ENCODE results near the gene PRR23C. TPM values are rescaled to one million over a fixed set of nuclear protein-coding genes. Genes with fewer than 3 reads are reported as not detected.
"Not testable (repeated sequence)": the region's sequence is repeated elsewhere in the genome, so short reads cannot be mapped to it uniquely, and the experiment has no call there.

The PRR23C gene
- total RNA-seq, 1 donor from 2014 or later = not detected

- no peaks in the 10 kb centered on the region for H3K4me1 ChIP-seq
- intact Hi-C loops (cut with DNase I) = no loop called here
Measured at GRCh38 chr3:139043554-139044365, 932 bp downstream of the PRR23C start.

GRCh38 chr3:139037478-139037877 is 7.2 kb downstream of the PRR23C start:
- H3K4me1 ChIP-seq = no peaks in the 10 kb centered on the region
- no peak overlapping the region for H3K27ac ChIP-seq
- no peak for TF ChIP-seq POLR2AphosphoS5 (IDR thresholded peaks at IDR 0.05; ENCODE audit: insufficient read depth in 1 of 2, low read depth in 1 of 2)
- TF ChIP-seq POLR2A (IDR thresholded peaks at IDR 0.05) = no peak
- TF ChIP-seq CTCF (IDR thresholded peaks at IDR 0.05) = no peak
- DNase-seq (ENCODE audit: extremely low spot score in 2 of 2) = no peak
- intact Hi-C loops (cut with DNase I) = no loop called here
- H3K36me3 ChIP-seq = no peaks in the 10 kb centered on the region
- H3K27me3 ChIP-seq = no peaks in the 10 kb centered on the region
- no peaks in the 10 kb centered on the region for H3K9me3 ChIP-seq
- no peak overlapping the region for H3K4me3 ChIP-seq

More at GRCh38 chr3:139043554-139044365, 932 bp downstream of the PRR23C start:
- no peaks in the 10 kb centered on the region for H3K27me3 ChIP-seq
- TF ChIP-seq POLR2AphosphoS5 (IDR thresholded peaks at IDR 0.05; ENCODE audit: insufficient read depth in 1 of 2, low read depth in 1 of 2) (no peak), POLR2A (IDR thresholded peaks at IDR 0.05) (no peak), CTCF (IDR thresholded peaks at IDR 0.05) (no peak)
- H3K4me3 ChIP-seq = no peak overlapping the region
- no peak overlapping the region for H3K27ac ChIP-seq
- no peaks in the 10 kb centered on the region for H3K36me3 ChIP-seq
- no peaks in the 10 kb centered on the region for H3K9me3 ChIP-seq
- no peak for DNase-seq (ENCODE audit: extremely low spot score in 2 of 2)

GRCh38 chr3:139032326-139033002 is 12.2 kb downstream of the PRR23C start:
- Histone ChIP-seq H3K27me3 (no peaks in the 10 kb centered on the region), H3K4me3 (no peak overlapping the region), H3K36me3 (no peaks in the 10 kb centered on the region), H3K9me3 (no peaks in the 10 kb centered on the region), H3K27ac (no peak overlapping the region), H3K4me1 (no peaks in the 10 kb centered on the region)
- intact Hi-C loops (cut with DNase I) = no loop called here
- DNase-seq (ENCODE audit: extremely low spot score in 2 of 2) = no peak
- no peak for TF ChIP-seq POLR2A (IDR thresholded peaks at IDR 0.05)
- TF ChIP-seq CTCF (IDR thresholded peaks at IDR 0.05) = no peak
- TF ChIP-seq POLR2AphosphoS5 (IDR thresholded peaks at IDR 0.05; ENCODE audit: insufficient read depth in 1 of 2, low read depth in 1 of 2) = no peak

- H3K4me3 ChIP-seq; H3K36me3 ChIP-seq; H3K4me1 ChIP-seq; DNase-seq (ENCODE audit: extremely low spot score in 2 of 2); intact Hi-C loops (cut with DNase I); H3K27ac ChIP-seq; H3K27me3 ChIP-seq; H3K9me3 ChIP-seq: not testable (repeated sequence)
Measured at GRCh38 chr3:139030576-139030975, 14.1 kb downstream of the PRR23C start.

- no peaks in the 10 kb centered on the region for H3K9me3 ChIP-seq
- intact Hi-C loops (cut with DNase I) = no loop called here
- no peak for TF ChIP-seq CTCF (IDR thresholded peaks at IDR 0.05)
- TF ChIP-seq POLR2A (IDR thresholded peaks at IDR 0.05) = no peak
- no peak for TF ChIP-seq POLR2AphosphoS5 (IDR thresholded peaks at IDR 0.05; ENCODE audit: insufficient read depth in 1 of 2, low read depth in 1 of 2)
- H3K4me3 ChIP-seq = no peak overlapping the region
- no peak for DNase-seq (ENCODE audit: extremely low spot score in 2 of 2)
- H3K36me3 ChIP-seq = no peaks in the 10 kb centered on the region
- no peaks in the 10 kb centered on the region for H3K27me3 ChIP-seq
- no peak overlapping the region for H3K27ac ChIP-seq
- H3K4me1 ChIP-seq = no peaks in the 10 kb centered on the region
Measured at GRCh38 chr3:139024968-139025367, 19.7 kb downstream of the PRR23C start.

Data from vagina (tissue), 2 donors.